A549 (cell line): ENCODE results near the gene COL4A6. TPM values are rescaled to one million over a fixed set of nuclear protein-coding genes. Genes with fewer than 3 reads are reported as not detected.
A peak's percentile ranks its signal among the peaks of the same experiment; 100 is the strongest.
"Not testable (repeated sequence)": the region's sequence is repeated elsewhere in the genome, so short reads cannot be mapped to it uniquely, and the experiment has no call there.

Source experiments
- ATAC-seq, 2 experiments: fragments of 200-7000 bp in 1 of 2; fragments of >200 bp in 1 of 2; cut with Nextera tagmentation in 1 of 2; cut with Tn5 transposase in 1 of 2; 3 replicates each; pipeline versions ENCODE4 v1.8.0 to v1.9.1; 2018 to 2020; ENCODE audit warnings: mild to moderate bottlenecking in 1 of 2, moderate library complexity in 1 of 2
- CTCF ChIA-PET: fragments of 300-600 bp; sonication (Branson Sonifier 250); formaldehyde crosslinking; extraction: SDS; loops from one replicate; lab custom pipeline; 2021; ENCODE audit warnings: antibody characterized with exemption, inconsistent platforms; lab: Yijun Ruan, JAX
- POLR2A ChIA-PET: fragments of 350-600 bp; formaldehyde crosslinking; extraction: SDS; loops from one replicate; lab custom pipeline; 2021; ENCODE audit warnings: antibody characterized with exemption, inconsistent platforms; lab: Yijun Ruan, JAX
- DNase-seq, 2 experiments: peaks; one replicate each; pipeline versions ENCODE4 v3.0.0 to v3.0.0-alpha.2; 2011 to 2016; ENCODE audit warnings: low read depth in 1 of 2, low spot score in 1 of 2
- FAIRE-seq: peaks from 2 replicates; lab custom pipeline; 2011; peaks lifted over from hg19 to GRCh38; lab: Jason Lieb, UNC
- H3K27ac ChIP-seq, 2 experiments: fragments of >200 bp; sonication (Bioruptor Twin); formaldehyde crosslinking; 3 replicates each; pipeline ENCODE4 v1.5.1; 2016 to 2017
- H3K4me1 ChIP-seq: fragments of >200 bp; sonication (Bioruptor Twin); formaldehyde crosslinking; 3 replicates; pipeline ENCODE4 v1.6.1; 2016
- H3K4me2 ChIP-seq: fragments of >200 bp; sonication (Bioruptor Twin); formaldehyde crosslinking; 3 replicates; pipeline ENCODE4 v1.6.1; 2016
- H3K4me3 ChIP-seq: fragments of >200 bp; sonication (Bioruptor Twin); formaldehyde crosslinking; 3 replicates; pipeline ENCODE4 v1.5.1; 2016
- H3K9me3 ChIP-seq: fragments of >200 bp; sonication (Bioruptor Twin); formaldehyde crosslinking; 3 replicates; pipeline ENCODE4 v1.6.1; 2016
- CEBPB ChIP-seq, 2 experiments: fragments of >200 bp in 1 of 2; sonication (Bioruptor Twin) in 1 of 2; formaldehyde crosslinking in 1 of 2; IDR thresholded peaks; 2 replicates each; pipeline ENCODE4 v1.6.1; 2012 to 2016
- FOSL2 ChIP-seq, 2 experiments: fragments of 450-650 bp in 1 of 2; fragments of >200 bp in 1 of 2; sonication (Bioruptor Twin) in 1 of 2; formaldehyde crosslinking; IDR thresholded peaks; 2 replicates each; pipeline versions ENCODE4 v1.5.0 to v1.6.1; 2016 to 2020; ENCODE audit warnings: mild to moderate bottlenecking in 1 of 2, moderate library complexity in 1 of 2
- GATA3 ChIP-seq: IDR thresholded peaks from 2 replicates; pipeline ENCODE4 v1.6.1; 2012; ENCODE audit warnings: borderline replicate concordance
- JUN ChIP-seq, 2 experiments: fragments of >200 bp; sonication (Bioruptor Twin); formaldehyde crosslinking; IDR thresholded peaks; 2 replicates in 1 of 2; 3 replicates in 1 of 2; pipeline ENCODE4 v1.6.1; 2016 to 2017
- JUNB ChIP-seq: fragments of >200 bp; sonication (Bioruptor Twin); formaldehyde crosslinking; IDR thresholded peaks from 2 replicates; pipeline ENCODE4 v1.6.1; 2016
- KDM1A ChIP-seq: fragments of 200-600 bp; sonication (generic); IDR thresholded peaks from 2 replicates; pipeline ENCODE4 v1.6.1; 2016; ENCODE audit warnings: low read depth, mild to moderate bottlenecking
- MAFK ChIP-seq: fragments of 450-650 bp; IDR thresholded peaks from 2 replicates; pipeline ENCODE4 v1.6.1; 2014; ENCODE audit not compliant: partially characterized antibody
- MAZ ChIP-seq: fragments of 150-350 bp; IDR thresholded peaks from 2 replicates; pipeline ENCODE4 v1.6.1; 2014; ENCODE audit warnings: antibody characterized with exemption, low read depth, low read length, borderline replicate concordance
- RFX5 ChIP-seq: fragments of 450-650 bp; IDR thresholded peaks from 2 replicates; pipeline ENCODE4 v1.7.1; 2014; ENCODE audit warnings: antibody characterized with exemption, mild to moderate bottlenecking, moderate library complexity
- SMC3 ChIP-seq: fragments of >200 bp; sonication (Bioruptor Twin); formaldehyde crosslinking; IDR thresholded peaks from 3 replicates; pipeline ENCODE4 v1.6.1; 2018; ENCODE audit warnings: inconsistent platforms
- TP53 ChIP-seq: fragments of 250-450 bp; sonication (Bioruptor Pico); IDR thresholded peaks from 2 replicates; pipeline ENCODE4 v1.5.0; 2021; ENCODE audit warnings: mild to moderate bottlenecking, moderate library complexity
- USF2 ChIP-seq: fragments of 450-650 bp; IDR thresholded peaks from 2 replicates; pipeline ENCODE4 v1.6.1; 2014; ENCODE audit warnings: antibody characterized with exemption
- ZFP36 ChIP-seq: fragments of 450-650 bp; IDR thresholded peaks from 2 replicates; pipeline ENCODE4 v1.6.1; 2014; ENCODE audit warnings: borderline replicate concordance; ENCODE audit not compliant: partially characterized antibody
- ZSCAN20 ChIP-seq: fragments of 250-450 bp; sonication (Bioruptor Pico); IDR thresholded peaks from 2 replicates; pipeline ENCODE4 v1.8.0; 2022; ENCODE audit warnings: mild to moderate bottlenecking, moderate library complexity
- WGBS: methylation state at CpG from one replicate; pipeline ENCODE4 v1.1.6; 2017; ENCODE audit errors: missing lambda C conversion rate; 5-methylcytosine and 5-hydroxymethylcytosine counted together
- polyA plus RNA-seq, 4 experiments: library from polyadenylated mRNA; depleted of rRNA in 3 of 4; stranded (reverse); fragments of >200 nt; fragmentation: RNase III in 1 of 4; extraction: RNeasy Plus Mini Kit Qiagen cat#74134 plus additional on column Dnase treatment in 1 of 4; gene quantifications; 2 replicates in 3 of 4; 3 replicates in 1 of 4; pipeline ENCODE4 v1.2.3, GENCODE V29; 2011 to 2017
- TF ChIP-seq, protein P1 (sequence below): fragments of >200 bp; sonication (Bioruptor Twin); formaldehyde crosslinking; IDR thresholded peaks from 3 replicates; pipeline ENCODE4 v1.5.1; 2016
- TF ChIP-seq, protein P2 (sequence below): fragments of 200-600 bp; sonication (generic); IDR thresholded peaks from 2 replicates; pipeline ENCODE4 v1.6.1; 2016; ENCODE audit warnings: antibody characterized with exemption, mild to moderate bottlenecking, moderate library complexity
- TF ChIP-seq, protein P3 (sequence below): IDR thresholded peaks from 2 replicates; pipeline ENCODE4 v1.6.1; 2012

Gene COL4A6
- polyA plus RNA-seq, 2 of the 4 experiments (the other 2 are of a cell fraction), result 13.0 to 19.8 TPM

- CTCF ChIA-PET, result interaction anchor here (0.7 to 1.4 kb wide), 2 partner anchors 10 to 14 kb away, joined by 3 to 4 read pairs; no protein-coding TSS in a partner anchor
- FAIRE-seq (no peak), ATAC-seq (no peak), DNase-seq (no peak)
- 92% methylated on average over 2 of the region's 2 CpGs for WGBS
- Histone ChIP-seq H3K4me2 (no peak overlapping the region), H3K27ac (no peak overlapping the region), H3K9me3 (no peaks in the 10 kb centered on the region), H3K4me1 (peaks cover 11% of the 10 kb centered on the region), H3K4me3 (no peak overlapping the region)
- POLR2A ChIA-PET, result no interaction called here
- TF ChIP-seq, protein P1, sequence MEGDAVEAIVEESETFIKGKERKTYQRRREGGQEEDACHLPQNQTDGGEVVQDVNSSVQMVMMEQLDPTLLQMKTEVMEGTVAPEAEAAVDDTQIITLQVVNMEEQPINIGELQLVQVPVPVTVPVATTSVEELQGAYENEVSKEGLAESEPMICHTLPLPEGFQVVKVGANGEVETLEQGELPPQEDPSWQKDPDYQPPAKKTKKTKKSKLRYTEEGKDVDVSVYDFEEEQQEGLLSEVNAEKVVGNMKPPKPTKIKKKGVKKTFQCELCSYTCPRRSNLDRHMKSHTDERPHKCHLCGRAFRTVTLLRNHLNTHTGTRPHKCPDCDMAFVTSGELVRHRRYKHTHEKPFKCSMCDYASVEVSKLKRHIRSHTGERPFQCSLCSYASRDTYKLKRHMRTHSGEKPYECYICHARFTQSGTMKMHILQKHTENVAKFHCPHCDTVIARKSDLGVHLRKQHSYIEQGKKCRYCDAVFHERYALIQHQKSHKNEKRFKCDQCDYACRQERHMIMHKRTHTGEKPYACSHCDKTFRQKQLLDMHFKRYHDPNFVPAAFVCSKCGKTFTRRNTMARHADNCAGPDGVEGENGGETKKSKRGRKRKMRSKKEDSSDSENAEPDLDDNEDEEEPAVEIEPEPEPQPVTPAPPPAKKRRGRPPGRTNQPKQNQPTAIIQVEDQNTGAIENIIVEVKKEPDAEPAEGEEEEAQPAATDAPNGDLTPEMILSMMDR, result no peak
- TF ChIP-seq ZSCAN20 (CRISPR knock-in tag) (no peak), ZFP36 (no peak), MAFK (no peak)
- TF ChIP-seq, protein P2, sequence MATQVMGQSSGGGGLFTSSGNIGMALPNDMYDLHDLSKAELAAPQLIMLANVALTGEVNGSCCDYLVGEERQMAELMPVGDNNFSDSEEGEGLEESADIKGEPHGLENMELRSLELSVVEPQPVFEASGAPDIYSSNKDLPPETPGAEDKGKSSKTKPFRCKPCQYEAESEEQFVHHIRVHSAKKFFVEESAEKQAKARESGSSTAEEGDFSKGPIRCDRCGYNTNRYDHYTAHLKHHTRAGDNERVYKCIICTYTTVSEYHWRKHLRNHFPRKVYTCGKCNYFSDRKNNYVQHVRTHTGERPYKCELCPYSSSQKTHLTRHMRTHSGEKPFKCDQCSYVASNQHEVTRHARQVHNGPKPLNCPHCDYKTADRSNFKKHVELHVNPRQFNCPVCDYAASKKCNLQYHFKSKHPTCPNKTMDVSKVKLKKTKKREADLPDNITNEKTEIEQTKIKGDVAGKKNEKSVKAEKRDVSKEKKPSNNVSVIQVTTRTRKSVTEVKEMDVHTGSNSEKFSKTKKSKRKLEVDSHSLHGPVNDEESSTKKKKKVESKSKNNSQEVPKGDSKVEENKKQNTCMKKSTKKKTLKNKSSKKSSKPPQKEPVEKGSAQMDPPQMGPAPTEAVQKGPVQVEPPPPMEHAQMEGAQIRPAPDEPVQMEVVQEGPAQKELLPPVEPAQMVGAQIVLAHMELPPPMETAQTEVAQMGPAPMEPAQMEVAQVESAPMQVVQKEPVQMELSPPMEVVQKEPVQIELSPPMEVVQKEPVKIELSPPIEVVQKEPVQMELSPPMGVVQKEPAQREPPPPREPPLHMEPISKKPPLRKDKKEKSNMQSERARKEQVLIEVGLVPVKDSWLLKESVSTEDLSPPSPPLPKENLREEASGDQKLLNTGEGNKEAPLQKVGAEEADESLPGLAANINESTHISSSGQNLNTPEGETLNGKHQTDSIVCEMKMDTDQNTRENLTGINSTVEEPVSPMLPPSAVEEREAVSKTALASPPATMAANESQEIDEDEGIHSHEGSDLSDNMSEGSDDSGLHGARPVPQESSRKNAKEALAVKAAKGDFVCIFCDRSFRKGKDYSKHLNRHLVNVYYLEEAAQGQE, result no peak
These were observed 58.0 kb downstream of the COL4A6 start for GRCh38 chrX:108380222-108380621.

DNA sequence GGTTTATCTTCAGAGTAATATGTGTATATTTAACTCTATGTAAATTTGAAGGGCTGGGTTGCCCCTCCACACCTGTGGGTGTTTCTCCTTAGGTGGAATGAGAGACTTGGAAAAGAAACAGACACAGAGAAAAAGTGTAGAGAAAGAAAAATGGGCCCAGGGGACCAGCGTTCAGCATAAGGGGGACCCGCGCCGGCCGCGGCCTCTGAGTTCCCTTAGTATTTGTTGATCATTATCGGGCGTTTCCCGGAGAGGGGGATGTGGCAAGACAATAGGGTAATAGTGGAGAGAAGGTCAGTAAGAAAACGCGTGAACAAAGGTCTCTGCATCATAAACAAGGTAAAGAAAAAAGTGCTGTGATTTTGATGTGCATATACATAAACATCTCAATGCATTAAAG lies 61.4 kb downstream of the COL4A6 start:
- DNase-seq, H3K27ac ChIP-seq, ATAC-seq, POLR2A ChIA-PET, H3K4me3 ChIP-seq, H3K4me2 ChIP-seq, H3K9me3 ChIP-seq, CTCF ChIA-PET: not testable (repeated sequence)
- H3K4me1 ChIP-seq, result peaks cover 19% of the 10 kb centered on the region
- WGBS, result 90% methylated on average over 11 of the region's 11 CpGs
- peak; percentile 61 for FAIRE-seq

GRCh38 chrX:108375591-108375990 lies 62.6 kb downstream of the COL4A6 start:
- TF ChIP-seq JUNB (peak; percentile 18; the same call in 1 of the 2 replicates), CEBPB (IDR thresholded peaks at IDR 0.05) (peak; percentile 21; a peak in 2 of 4 replicates), FOSL2 (CRISPR knock-in tag; IDR thresholded peaks at IDR 0.05) (peak; percentile 8; the same call in 1 of the 2 replicates)
- H3K4me3 ChIP-seq; ATAC-seq; DNase-seq; POLR2A ChIA-PET; H3K9me3 ChIP-seq; TF ChIP-seq FOSL2 (IDR thresholded peaks at IDR 0.05): not testable (repeated sequence)
- Histone ChIP-seq H3K4me1 (peaks cover 19% of the 10 kb centered on the region), H3K4me2 (peak overlapping the region; percentile 32), H3K27ac (peak overlapping the region; percentile 39 to 57; a peak in 3 of 6 replicates)
- peak; percentile 100 for FAIRE-seq
- WGBS, result 40% methylated on average over 2 of the region's 2 CpGs
- CTCF ChIA-PET, result interaction anchor here (1.4 kb wide), 1 partner anchor 10 kb away, joined by 4 read pairs; no protein-coding TSS in a partner anchor

DNA sequence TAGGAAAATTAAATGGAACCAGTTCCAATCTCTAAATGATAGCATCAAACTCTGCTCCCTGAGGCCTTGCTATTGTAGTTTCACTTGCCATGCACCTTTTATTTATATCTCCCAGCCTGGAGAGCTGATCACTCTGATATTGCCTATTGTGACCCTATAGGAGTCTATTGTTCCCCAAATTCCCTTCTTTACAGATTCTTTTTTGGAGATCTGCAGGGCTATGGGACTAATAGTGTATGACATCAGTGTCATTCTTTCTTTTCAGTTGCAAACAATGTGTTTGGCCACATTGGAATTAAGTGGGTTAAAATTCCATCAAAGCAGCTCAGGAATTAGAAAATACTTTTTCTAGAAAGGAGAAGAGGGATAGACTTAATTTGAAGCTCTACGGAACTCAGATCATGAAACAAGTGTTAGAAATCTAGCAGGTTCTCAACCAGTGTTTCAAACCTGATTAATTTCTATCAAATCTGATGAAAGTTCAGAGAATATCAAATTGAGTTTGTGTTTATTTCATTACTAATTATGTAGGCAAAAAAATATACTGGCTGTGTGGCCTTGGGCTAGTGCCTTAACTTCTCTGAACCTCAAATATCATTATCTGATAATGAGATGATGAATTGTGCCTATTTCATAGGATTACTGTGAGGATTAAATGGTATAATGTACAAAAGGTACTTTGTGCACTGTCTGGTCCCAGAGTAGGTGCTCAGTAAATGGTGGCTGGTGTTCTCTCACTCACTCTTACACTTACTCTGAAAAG lies 71.4 kb downstream of the COL4A6 start:
- WGBS, result 92% methylated on average over 1 of the region's 1 CpG
- TF ChIP-seq RFX5, result no peak
- no peak for TF ChIP-seq GATA3
- TF ChIP-seq TP53 (CRISPR knock-in tag), result no peak
- TF ChIP-seq, protein P3, sequence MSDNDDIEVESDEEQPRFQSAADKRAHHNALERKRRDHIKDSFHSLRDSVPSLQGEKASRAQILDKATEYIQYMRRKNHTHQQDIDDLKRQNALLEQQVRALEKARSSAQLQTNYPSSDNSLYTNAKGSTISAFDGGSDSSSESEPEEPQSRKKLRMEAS, result no peak
- no peak for TF ChIP-seq KDM1A
- no peak for TF ChIP-seq JUN (IDR thresholded peaks at IDR 0.05)
- TF ChIP-seq JUNB, result no peak
- TF ChIP-seq MAZ, result no peak
- TF ChIP-seq USF2, result no peak
- TF ChIP-seq SMC3, result no peak
- ATAC-seq (no peak), DNase-seq (no peak), FAIRE-seq (peak; percentile 63)
- no peak overlapping the region for H3K4me3 ChIP-seq
- 0 out of 3 replicates have a peak, but pooled peaks cover 7% of the 10 kb centered on the region for H3K4me1 ChIP-seq
- H3K27ac ChIP-seq, result no peak overlapping the region
- no peak overlapping the region for H3K4me2 ChIP-seq
- POLR2A ChIA-PET, result no interaction called here
- CTCF ChIA-PET, result no interaction called here
- no peaks in the 10 kb centered on the region for H3K9me3 ChIP-seq
